GM04504 (cell line): Measurements from ENCODE around the gene COQ2.
"Not testable (repeated sequence)": the region's sequence is repeated elsewhere in the genome, so short reads cannot be mapped to it uniquely, and the experiment has no call there.

Source experiments
- DNase-seq: peaks from one replicate; pipeline ENCODE4 v3.0.0-alpha.2; 2012; ENCODE audit warnings: low read depth

COQ2 gene

DNA sequence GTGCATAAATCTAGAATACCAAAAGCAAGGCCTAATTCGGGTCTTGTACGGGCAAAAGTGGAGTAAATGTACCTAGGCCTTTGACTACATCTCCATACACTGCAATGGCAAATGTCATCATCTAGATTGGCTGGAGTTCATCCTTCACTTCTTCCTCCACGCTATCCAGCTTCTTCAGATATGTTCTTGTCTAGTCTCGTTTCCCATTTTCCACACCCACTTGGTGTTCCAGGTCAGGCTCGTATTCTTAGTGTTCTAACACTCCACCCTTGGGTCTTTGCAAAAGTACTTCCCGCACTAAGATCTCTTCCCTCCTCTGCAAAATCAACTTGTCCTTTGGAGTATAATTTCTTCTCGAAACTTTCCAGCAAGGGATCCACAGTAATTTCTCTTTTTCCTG, 1.4 kb downstream of the COQ2 start:
- no peak for DNase-seq

- peak; percentile 48 for DNase-seq
These were observed 2.5 kb downstream of the COQ2 start for GRCh38 chr4:83282049-83282535.

DNA sequence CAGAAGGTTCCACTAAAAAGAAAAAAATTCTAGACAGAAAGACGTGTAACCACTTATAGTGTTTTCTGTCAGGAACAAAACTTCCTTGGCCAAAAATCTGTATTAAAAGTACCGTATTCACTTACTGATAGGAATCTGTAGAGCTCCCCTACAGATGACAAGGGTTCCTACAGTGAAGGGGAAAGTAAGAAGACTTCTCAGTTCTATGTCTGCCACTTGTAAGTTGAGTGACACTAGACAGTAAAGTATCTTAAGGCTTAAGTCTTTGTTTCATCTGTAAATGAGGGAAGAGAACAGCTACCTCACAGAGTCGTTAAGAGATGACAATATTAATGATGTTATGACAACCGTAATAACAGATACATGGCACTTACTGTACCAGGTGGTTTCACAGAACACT, 3.3 kb downstream of the COQ2 start:
- DNase-seq, result no peak

DNA sequence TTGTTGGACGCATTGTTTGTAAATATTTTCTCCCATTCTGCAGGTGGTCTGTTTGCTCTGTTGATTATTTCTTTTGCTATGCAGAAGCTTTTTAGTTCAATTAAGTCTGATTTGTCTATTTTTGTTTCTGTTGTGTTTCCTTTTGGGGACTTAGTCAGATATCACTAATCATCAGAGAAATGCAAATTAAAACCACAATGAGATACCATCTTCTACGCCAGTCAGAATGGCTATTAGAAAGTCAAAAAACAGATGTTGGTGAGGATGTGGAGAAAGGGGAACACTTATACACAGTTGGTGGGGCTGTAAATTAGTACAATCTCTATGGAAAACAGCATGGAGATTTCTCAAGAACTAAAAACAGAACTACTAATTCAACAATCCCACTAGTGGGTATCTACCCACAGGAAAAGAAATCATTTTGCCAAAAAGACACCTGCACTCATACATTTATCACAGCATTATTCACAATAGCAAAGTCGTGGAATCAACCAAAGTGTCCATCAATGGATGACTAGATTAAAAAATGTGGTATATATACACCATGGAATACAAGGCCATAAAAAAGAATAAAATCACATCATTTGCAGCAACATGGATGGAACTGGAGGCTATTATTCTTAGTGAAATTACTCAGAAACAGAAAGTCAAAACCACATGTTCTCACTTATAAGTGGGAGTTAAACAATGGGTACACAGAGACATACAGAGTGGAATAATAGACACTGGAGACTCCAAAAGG, 8.1 kb downstream of the COQ2 start:
- no peak for DNase-seq

- not testable (repeated sequence) for DNase-seq
These were observed 10.7 kb downstream of the COQ2 start for GRCh38 chr4:83273926-83274325.

GRCh38 chr4:83272900-83273299, 11.7 kb downstream of the COQ2 start:
- no peak for DNase-seq

DNA sequence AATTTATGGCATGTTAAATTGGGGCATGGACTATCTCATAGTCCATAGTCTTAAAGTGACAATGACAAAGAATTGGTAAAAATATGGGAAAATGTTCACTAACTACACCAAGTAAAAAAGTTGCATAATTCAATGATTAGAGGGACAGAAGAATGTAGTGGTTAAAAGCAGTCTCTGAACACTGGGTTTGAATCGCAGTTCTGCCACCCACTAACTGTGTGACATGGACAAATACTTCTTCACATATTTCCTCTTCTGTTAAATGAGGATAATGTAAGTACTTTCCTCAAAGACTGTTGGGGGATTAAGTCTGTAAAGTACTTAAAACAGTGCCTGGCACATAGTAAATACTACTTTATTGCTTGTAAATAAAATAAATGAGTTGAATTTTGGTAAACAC, 15.3 kb downstream of the COQ2 start:
- DNase-seq, result no peak

DNA sequence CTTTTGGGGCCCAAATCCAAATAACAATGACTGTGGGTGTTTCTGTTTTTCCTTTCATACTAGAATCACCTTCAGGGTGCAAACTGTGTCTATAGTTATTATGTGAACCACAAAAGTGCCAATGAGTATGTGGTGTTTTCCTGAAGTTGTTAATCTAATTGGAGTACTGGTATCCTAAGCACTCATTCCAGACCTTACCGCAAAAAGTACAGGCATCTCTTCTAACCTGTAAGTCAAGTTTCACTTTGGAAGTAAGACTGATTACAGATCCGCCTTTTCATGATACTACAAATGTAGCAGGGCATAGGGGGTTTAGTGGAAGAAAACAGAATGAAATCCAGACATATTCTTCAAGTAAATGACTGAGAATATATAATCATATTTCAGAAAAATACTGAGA, 16.1 kb downstream of the COQ2 start:
- no peak for DNase-seq

GRCh38 chr4:83267830-83268475, 16.6 kb downstream of the COQ2 start:
- no peak for DNase-seq

DNA sequence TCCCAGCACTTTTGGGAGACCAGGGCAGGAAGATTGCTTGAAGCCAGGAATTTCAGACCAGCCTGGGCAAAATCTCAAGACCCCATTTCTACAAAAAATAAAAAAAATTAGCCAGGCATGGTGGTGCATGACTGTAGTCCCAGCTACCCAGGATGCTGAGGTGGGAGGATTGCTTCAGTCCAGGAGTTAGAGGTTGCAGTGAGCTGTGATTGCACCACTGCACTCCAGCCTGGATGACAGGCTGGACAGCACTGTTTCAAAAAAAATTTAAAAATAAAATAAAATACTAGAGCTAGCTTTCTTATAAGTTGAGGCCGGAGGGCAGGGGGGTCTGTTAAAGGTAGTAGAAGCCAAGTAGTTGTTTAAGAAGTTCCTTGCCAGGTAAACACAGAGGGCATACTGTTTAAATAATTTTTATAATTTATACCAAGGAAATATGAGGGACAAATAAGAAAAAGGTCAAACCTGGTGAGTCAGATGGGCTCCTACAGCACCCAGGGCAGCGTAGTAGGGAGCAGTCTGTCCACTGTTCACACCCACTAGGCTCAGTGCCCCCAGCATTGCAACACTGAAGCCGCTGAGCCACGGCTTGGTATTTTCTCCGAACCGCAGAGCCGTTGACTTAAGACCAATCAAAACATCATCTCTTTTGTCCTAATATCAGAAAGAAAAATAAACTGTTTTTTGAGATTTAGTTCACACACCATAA, 17.3 kb downstream of the COQ2 start:
- no peak for DNase-seq

GRCh38 chr4:83266689-83267088, 17.9 kb downstream of the COQ2 start:
- no peak for DNase-seq

- no peak for DNase-seq
These were observed 21.5 kb downstream of the COQ2 start for GRCh38 chr4:83263106-83263505.

- no peak for DNase-seq
These were observed 21.9 kb downstream of the COQ2 start for GRCh38 chr4:83262682-83263081.

GRCh38 chr4:83261307-83261706, 23.3 kb downstream of the COQ2 start:
- DNase-seq, result no peak

GRCh38 chr4:83259586-83259985, 25.0 kb downstream of the COQ2 start:
- no peak for DNase-seq

DNA sequence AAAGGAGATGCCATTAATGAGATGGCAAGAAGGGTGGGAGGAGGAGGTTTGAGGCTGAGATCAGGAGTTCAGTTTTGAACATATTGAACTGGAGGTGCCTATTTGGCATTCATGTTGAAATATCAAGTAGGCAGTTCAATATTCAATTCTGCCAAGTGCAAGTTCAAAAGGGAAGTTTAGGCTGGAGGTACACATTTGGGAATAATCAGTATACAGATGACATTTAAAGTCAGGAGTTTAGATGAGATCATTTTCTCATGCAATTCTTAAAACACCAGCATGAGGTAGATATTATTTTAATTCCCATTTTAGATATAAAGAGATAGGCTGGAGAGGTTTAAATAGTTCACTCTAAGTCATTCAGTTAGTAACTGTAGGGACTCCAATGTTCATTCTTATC, 26.1 kb downstream of the COQ2 start:
- DNase-seq, result no peak

DNA sequence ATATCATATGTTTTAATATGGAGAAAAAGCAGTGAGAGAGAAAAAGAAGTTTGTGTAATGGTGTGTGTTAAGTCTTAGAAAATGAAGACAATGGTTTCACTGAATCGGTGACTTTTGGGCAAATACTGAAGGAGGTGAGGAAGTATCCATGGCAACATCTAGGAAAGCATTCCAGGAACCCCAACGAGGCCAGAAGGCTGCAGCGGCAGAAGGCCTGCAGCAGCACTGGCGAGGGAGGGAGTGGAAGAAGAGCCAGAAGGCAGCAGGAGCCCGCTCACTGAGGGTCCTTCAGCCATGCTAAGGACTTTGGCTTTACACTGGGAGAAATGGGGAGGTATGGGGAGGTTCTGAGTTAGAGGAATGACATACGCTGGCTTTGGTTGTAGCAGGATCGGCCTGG, 26.8 kb downstream of the COQ2 start:
- no peak for DNase-seq

DNA sequence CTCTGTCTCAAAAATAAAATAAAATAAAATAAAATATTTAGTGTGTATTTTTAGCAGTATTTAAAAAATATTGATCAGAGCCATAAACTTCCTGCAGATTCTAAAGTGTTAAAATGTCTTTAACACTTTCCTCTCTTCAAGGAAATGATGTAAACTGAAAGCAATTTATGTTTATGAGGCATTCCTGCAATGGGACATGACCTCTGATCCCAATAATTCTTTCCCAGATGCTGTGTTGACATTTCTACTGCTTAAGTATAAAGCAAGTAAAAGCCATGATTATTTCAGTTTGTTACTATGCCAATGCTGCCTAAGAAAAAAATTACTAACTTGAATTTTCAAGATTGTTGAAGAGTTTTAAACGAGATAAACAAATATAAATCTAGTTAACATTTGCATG, 29.0 kb downstream of the COQ2 start:
- peak; percentile 80 for DNase-seq

- DNase-seq, result peak; percentile 71
These were observed 31.7 kb downstream of the COQ2 start for GRCh38 chr4:83252782-83253405.

- DNase-seq, result no peak
These were observed 33.2 kb downstream of the COQ2 start for GRCh38 chr4:83251447-83251830.

- DNase-seq, result no peak
These were observed 33.7 kb downstream of the COQ2 start for GRCh38 chr4:83250687-83251446.

DNA sequence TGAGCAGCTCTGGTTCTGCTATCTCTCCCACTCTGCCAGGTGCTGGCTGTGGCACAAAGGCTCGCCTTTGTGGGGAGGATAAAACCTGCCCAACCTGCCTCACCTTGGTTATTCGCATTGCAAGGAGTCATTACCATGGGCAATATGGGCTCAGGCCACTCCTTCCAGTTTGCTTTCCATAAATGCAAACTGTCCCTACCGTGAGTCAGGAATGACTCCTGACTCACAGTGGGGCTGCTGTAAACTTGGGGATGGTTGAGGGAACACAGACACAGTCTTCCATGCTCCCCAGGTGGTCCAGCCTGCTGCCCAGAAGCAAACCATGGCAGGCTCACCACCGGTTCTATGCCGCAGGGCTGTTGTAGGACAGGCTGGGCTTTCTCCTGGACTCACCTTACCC, 36.1 kb downstream of the COQ2 start:
- no peak for DNase-seq
